Caco-2 (cell line): ENCODE measurements around the gene PRKAG1. TPM values are rescaled to one million over a fixed set of nuclear protein-coding genes. Genes with fewer than 3 reads are reported as not detected.

ENCODE experiments used
- BruUV-seq: library from RNA; stranded (reverse); fragments of 400-500 nt; replicated peaks from 2 replicates; lab custom pipeline; 2021; lab: Mats Ljungman, UMichigan
- CTCF ChIA-PET: fragments of 300-600 bp; sonication (Branson Sonifier 250); formaldehyde crosslinking; loops from one replicate; lab custom pipeline; 2022; ENCODE audit warnings: antibody characterized with exemption; lab: Charles Lee
- POLR2A ChIA-PET: fragments of 300-600 bp; sonication (Branson Sonifier 250); formaldehyde crosslinking; loops from one replicate; lab custom pipeline; 2022; ENCODE audit warnings: antibody characterized with exemption; lab: Charles Lee
- DNase-seq, 2 experiments: peaks; one replicate each; pipeline versions ENCODE4 v3.0.0 to v3.0.0-alpha.2; 2020 to 2022
- H3K27me3 ChIP-seq: replicated peaks from 2 replicates; pipeline ENCODE4 v1.6.0; 2011; ENCODE audit warnings: low read length; ENCODE audit not compliant: control insufficient read depth, insufficient read depth
- H3K36me3 ChIP-seq: 2 replicates; pipeline ENCODE4 v1.5.1; 2011; ENCODE audit warnings: low read length; ENCODE audit not compliant: control insufficient read depth, insufficient read depth
- H3K4me1 ChIP-seq: fragments of 250-450 bp; sonication (Bioruptor Pico); 2 replicates; pipeline ENCODE4 v1.5.1; 2020; ENCODE audit warnings: mild to moderate bottlenecking
- H3K4me3 ChIP-seq: 2 replicates; pipeline ENCODE4 v1.5.1; 2011; ENCODE audit warnings: low read depth, mild to moderate bottlenecking, control low read depth, low read length
- H3K9me3 ChIP-seq: fragments of 250-450 bp; sonication (Bioruptor Pico); 2 replicates; pipeline ENCODE4 v1.5.1; 2020; ENCODE audit warnings: mild to moderate bottlenecking, moderate library complexity
- H3K27ac Mint-ChIP-seq: one replicate; pipeline ENCODE4 v1.8.0; 2022; ENCODE audit warnings: mixed read lengths; ENCODE audit not compliant: unreplicated experiment
- H3K27me3 Mint-ChIP-seq: one replicate; pipeline ENCODE4 v1.8.0; 2022; ENCODE audit warnings: mixed read lengths; ENCODE audit not compliant: insufficient read depth, unreplicated experiment
- H3K36me3 Mint-ChIP-seq: one replicate; pipeline ENCODE4 v1.8.0; 2022; ENCODE audit warnings: mild to moderate bottlenecking, mixed read lengths; ENCODE audit not compliant: insufficient read depth, unreplicated experiment
- H3K4me1 Mint-ChIP-seq: one replicate; pipeline ENCODE4 v1.8.0; 2022; ENCODE audit warnings: low read depth, mixed read lengths; ENCODE audit not compliant: unreplicated experiment
- H3K4me3 Mint-ChIP-seq: one replicate; pipeline ENCODE4 v1.8.0; 2022; ENCODE audit warnings: mild to moderate bottlenecking, moderate library complexity, mixed read lengths; ENCODE audit not compliant: unreplicated experiment
- H3K9me3 Mint-ChIP-seq: one replicate; pipeline ENCODE4 v1.8.0; 2022; ENCODE audit warnings: mixed read lengths; ENCODE audit not compliant: unreplicated experiment
- intact Hi-C: fragments of 100-400 bp; cut with micrococcal nuclease; formaldehyde crosslinking; loops from one replicate; pipeline ENCODE4 v1.10.0; 2022; ENCODE audit not compliant: unreplicated experiment
- total RNA-seq: library from RNA; stranded (reverse); gene quantifications from 2 replicates; pipeline ENCODE4 v1.2.3, GENCODE V29; 2022
- TF ChIP-seq, protein P1 (sequence below), 2 experiments: fragments of 200-600 bp in 1 of 2; IDR thresholded peaks; 1 replicate in 1 of 2; 2 replicates in 1 of 2; pipeline versions ENCODE4 v1.5.1 to v1.8.0; 2011 to 2022; ENCODE audit warnings: antibody characterized with exemption in 1 of 2, control low read depth in 1 of 2, inconsistent platforms in 1 of 2, low read depth in 1 of 2, low read length in 1 of 2, mild to moderate bottlenecking in 1 of 2, moderate library complexity in 1 of 2; ENCODE audit not compliant: insufficient read depth in 1 of 2, severe bottlenecking in 1 of 2, unreplicated experiment in 1 of 2

PRKAG1 gene
- total RNA-seq, 1 experiment from 2014 or later = 60.3 TPM

- CTCF ChIA-PET = interaction anchor here (1.0 to 1.2 kb wide), 3 partner anchors 17 to 35 kb away, joined by 3 to 6 read pairs (median 6); no protein-coding TSS in a partner anchor
- no peaks in the 10 kb centered on the region for H3K27me3 Mint-ChIP-seq
- no peak overlapping the region for H3K4me3 Mint-ChIP-seq
- TF ChIP-seq, protein P1, sequence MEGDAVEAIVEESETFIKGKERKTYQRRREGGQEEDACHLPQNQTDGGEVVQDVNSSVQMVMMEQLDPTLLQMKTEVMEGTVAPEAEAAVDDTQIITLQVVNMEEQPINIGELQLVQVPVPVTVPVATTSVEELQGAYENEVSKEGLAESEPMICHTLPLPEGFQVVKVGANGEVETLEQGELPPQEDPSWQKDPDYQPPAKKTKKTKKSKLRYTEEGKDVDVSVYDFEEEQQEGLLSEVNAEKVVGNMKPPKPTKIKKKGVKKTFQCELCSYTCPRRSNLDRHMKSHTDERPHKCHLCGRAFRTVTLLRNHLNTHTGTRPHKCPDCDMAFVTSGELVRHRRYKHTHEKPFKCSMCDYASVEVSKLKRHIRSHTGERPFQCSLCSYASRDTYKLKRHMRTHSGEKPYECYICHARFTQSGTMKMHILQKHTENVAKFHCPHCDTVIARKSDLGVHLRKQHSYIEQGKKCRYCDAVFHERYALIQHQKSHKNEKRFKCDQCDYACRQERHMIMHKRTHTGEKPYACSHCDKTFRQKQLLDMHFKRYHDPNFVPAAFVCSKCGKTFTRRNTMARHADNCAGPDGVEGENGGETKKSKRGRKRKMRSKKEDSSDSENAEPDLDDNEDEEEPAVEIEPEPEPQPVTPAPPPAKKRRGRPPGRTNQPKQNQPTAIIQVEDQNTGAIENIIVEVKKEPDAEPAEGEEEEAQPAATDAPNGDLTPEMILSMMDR (IDR thresholded peaks at IDR 0.05; ENCODE audit: insufficient read depth in 1 of 2, low read depth in 1 of 2, low read length in 1 of 2, severe bottlenecking in 1 of 2, unreplicated experiment in 1 of 2) = no peak
- H3K4me3 ChIP-seq = no peak overlapping the region
- DNase-seq = no peak
- no peaks in the 10 kb centered on the region for H3K36me3 ChIP-seq
- intact Hi-C loops = no loop called here
- POLR2A ChIA-PET = no interaction called here
- peaks cover 7% of the 10 kb centered on the region for H3K4me1 Mint-ChIP-seq
- H3K36me3 Mint-ChIP-seq = peaks cover 7% of the 10 kb centered on the region
- no peak overlapping the region for H3K27ac Mint-ChIP-seq
- H3K27me3 ChIP-seq = no peaks in the 10 kb centered on the region
- H3K9me3 Mint-ChIP-seq = no peaks in the 10 kb centered on the region
- H3K4me1 ChIP-seq = no peaks in the 10 kb centered on the region; the same call in 1 of the 2 replicates
- no TSS peak for BruUV-seq
- H3K9me3 ChIP-seq = no peaks in the 10 kb centered on the region
These were observed 56.8 kb downstream of the PRKAG1 start for GRCh38 chr12:48961801-48962200.

DNA sequence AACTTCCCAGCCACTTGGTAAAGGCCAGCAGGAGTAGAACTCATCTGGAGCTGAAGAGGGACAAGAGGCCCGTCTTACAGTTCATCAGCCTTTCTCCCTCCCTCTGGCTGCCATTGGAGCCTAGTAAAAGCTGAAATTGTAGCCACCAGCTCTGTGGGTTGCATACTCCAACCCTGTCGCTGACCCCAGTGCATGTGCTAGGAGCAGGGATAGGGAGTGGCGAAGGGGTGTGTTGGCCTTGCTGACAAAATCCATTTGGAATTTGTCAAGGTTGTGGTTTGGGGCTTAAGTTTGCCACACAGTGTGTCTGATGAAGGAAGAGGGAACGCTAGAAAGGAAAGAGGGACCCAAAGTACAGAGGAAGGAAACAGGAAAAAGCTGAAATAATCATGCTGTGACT lies 57.2 kb downstream of the PRKAG1 start:
- H3K4me1 ChIP-seq = no peaks in the 10 kb centered on the region; the same call in 1 of the 2 replicates
- CTCF ChIA-PET = interaction anchor here (1.0 to 1.2 kb wide), 3 partner anchors 16 to 36 kb away, joined by 3 to 6 read pairs (median 3); partner anchors contain the start of gene WNT1
- intact Hi-C loops = no loop called here
- no peaks in the 10 kb centered on the region for H3K36me3 ChIP-seq
- no peak overlapping the region for H3K4me3 Mint-ChIP-seq
- BruUV-seq = no TSS peak
- POLR2A ChIA-PET = no interaction called here
- H3K27ac Mint-ChIP-seq = no peak overlapping the region
- no peaks in the 10 kb centered on the region for H3K9me3 ChIP-seq
- H3K27me3 ChIP-seq = no peaks in the 10 kb centered on the region
- H3K36me3 Mint-ChIP-seq = peaks cover 12% of the 10 kb centered on the region
- no peak for DNase-seq
- H3K27me3 Mint-ChIP-seq = no peaks in the 10 kb centered on the region
- no peak overlapping the region for H3K4me3 ChIP-seq
- H3K9me3 Mint-ChIP-seq = no peaks in the 10 kb centered on the region
- peaks cover 8% of the 10 kb centered on the region for H3K4me1 Mint-ChIP-seq
- TF ChIP-seq, protein P1 (IDR thresholded peaks at IDR 0.05; ENCODE audit: insufficient read depth in 1 of 2, low read depth in 1 of 2, low read length in 1 of 2, severe bottlenecking in 1 of 2, unreplicated experiment in 1 of 2) = no peak

DNA sequence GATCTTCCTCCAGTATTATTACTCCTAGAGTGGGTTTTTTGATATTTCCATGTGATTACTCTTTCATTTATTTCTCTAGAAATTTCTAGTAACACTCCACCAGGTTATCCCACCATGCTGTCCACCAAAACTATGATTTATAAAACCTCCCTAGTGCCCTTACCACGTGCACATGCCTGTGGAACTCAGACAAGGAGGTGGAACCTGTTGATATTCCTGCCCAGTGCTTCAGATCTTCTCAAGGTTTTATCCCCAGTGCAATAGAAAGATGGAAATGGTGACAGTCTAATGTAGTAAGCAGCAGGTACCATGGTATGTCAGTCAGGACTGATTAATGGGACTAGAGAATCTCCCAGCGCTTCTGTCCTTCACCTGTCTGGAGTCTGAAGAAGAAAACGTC lies 57.7 kb downstream of the PRKAG1 start:
- no peak overlapping the region for H3K4me3 Mint-ChIP-seq
- DNase-seq = no peak
- Histone ChIP-seq H3K36me3 (no peaks in the 10 kb centered on the region), H3K4me1 (peaks cover under 1% of the 10 kb centered on the region; the same call in 1 of the 2 replicates), H3K27me3 (no peaks in the 10 kb centered on the region), H3K4me3 (no peak overlapping the region), H3K9me3 (no peaks in the 10 kb centered on the region)
- no TSS peak for BruUV-seq
- ChIA-PET CTCF (interaction anchor here (1.0 to 1.2 kb wide), 3 partner anchors 17 to 36 kb away, joined by 3 to 6 read pairs (median 3); partner anchors contain the start of gene WNT1), POLR2A (no interaction called here)
- no peak overlapping the region for H3K27ac Mint-ChIP-seq
- peaks cover 17% of the 10 kb centered on the region for H3K36me3 Mint-ChIP-seq
- no peaks in the 10 kb centered on the region for H3K9me3 Mint-ChIP-seq
- intact Hi-C loops = no loop called here
- H3K27me3 Mint-ChIP-seq = no peaks in the 10 kb centered on the region
- TF ChIP-seq, protein P1 (IDR thresholded peaks at IDR 0.05; ENCODE audit: insufficient read depth in 1 of 2, low read depth in 1 of 2, low read length in 1 of 2, severe bottlenecking in 1 of 2, unreplicated experiment in 1 of 2) = no peak
- H3K4me1 Mint-ChIP-seq = peaks cover 13% of the 10 kb centered on the region
